Measurements from ENCODE around the gene C19orf33. TPM values are rescaled to one million over a fixed set of nuclear protein-coding genes. Genes with fewer than 3 reads are reported as not detected.

The C19orf33 gene
- total RNA-seq, 1 experiment from 2014 or later = not detected

DNA sequence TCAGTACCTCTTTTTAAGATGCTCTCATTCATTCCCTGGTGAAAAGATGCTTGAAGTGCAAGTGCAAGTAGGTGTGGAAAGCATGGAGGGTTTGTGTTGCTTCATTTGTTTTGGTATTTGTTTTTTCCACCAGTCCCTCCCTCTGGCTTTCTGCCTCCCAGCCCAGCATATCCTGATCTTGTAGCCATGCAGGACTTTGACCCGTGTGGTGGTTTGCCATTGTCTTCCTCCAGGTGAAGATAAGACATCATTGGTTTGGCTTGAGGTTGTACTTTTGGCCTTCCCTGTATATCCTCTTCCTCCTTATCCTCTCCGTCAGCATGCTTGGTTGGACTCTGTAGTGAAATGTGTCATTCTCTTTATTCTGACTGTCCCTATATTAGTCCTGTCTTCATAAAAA is 30.6 kb upstream of the C19orf33 start:
- DNase-seq (ENCODE audit: low spot score) = no peak
- Histone ChIP-seq H3K4me1 (ENCODE audit: insufficient read depth, low read length, poor library complexity, severe bottlenecking) (no peaks in the 10 kb centered on the region), H3K27me3 (replicated peaks; ENCODE audit: insufficient read depth, low read depth, low read length, poor library complexity) (no peaks in the 10 kb centered on the region), H3K4me3 (ENCODE audit: low read depth, low read length, poor library complexity, severe bottlenecking) (no peak overlapping the region), H3K36me3 (ENCODE audit: insufficient read depth, low read length, poor library complexity, severe bottlenecking) (no peaks in the 10 kb centered on the region), H3K27ac (ENCODE audit: low read depth, low read length, poor library complexity, severe bottlenecking) (no peak overlapping the region), H3K9me3 (ENCODE audit: low read depth, low read length, poor library complexity, severe bottlenecking) (no peaks in the 10 kb centered on the region)
- TF ChIP-seq, protein P1, sequence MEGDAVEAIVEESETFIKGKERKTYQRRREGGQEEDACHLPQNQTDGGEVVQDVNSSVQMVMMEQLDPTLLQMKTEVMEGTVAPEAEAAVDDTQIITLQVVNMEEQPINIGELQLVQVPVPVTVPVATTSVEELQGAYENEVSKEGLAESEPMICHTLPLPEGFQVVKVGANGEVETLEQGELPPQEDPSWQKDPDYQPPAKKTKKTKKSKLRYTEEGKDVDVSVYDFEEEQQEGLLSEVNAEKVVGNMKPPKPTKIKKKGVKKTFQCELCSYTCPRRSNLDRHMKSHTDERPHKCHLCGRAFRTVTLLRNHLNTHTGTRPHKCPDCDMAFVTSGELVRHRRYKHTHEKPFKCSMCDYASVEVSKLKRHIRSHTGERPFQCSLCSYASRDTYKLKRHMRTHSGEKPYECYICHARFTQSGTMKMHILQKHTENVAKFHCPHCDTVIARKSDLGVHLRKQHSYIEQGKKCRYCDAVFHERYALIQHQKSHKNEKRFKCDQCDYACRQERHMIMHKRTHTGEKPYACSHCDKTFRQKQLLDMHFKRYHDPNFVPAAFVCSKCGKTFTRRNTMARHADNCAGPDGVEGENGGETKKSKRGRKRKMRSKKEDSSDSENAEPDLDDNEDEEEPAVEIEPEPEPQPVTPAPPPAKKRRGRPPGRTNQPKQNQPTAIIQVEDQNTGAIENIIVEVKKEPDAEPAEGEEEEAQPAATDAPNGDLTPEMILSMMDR (conservative IDR thresholded peaks at IDR 0.05; ENCODE audit: low read depth, low read length) = no peak
- no peak for TF ChIP-seq EZH2 (IDR thresholded peaks at IDR 0.05; ENCODE audit: borderline replicate concordance, low read depth, low read length, poor library complexity, severe bottlenecking)
- BruUV-seq (replicated peaks) = no TSS peak
- ChIA-PET POLR2A (ENCODE audit: low non-redundant PET) (no interaction called here), CTCF (no interaction called here)
- intact Hi-C loops (cut with micrococcal nuclease; ENCODE audit: unreplicated experiment) = no loop called here

DNA sequence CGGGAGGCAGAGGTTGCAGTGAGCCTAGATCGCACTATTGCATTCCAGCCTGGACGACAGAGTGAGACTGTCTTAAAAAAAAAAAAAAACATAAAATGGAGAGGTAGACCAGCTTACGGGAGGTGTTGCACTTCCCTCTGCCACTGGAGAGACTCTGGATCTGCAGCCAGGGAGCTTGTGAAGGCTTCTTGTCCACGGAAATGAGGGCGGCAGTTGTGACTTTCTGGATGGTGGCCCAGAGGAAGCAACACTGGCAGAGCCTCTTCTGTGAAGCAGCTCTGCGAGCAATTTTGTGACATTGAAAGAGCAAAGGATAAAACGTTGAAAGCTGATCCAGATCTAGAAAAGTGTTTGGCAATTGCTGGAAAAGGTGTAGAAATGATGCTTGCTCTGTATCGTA is 29.3 kb upstream of the C19orf33 start:
- POLR2A ChIA-PET (ENCODE audit: low non-redundant PET) = no interaction called here
- intact Hi-C loops (cut with micrococcal nuclease; ENCODE audit: unreplicated experiment) = no loop called here
- Histone ChIP-seq H3K4me3 (ENCODE audit: low read depth, low read length, poor library complexity, severe bottlenecking) (no peak overlapping the region), H3K9me3 (ENCODE audit: low read depth, low read length, poor library complexity, severe bottlenecking) (no peaks in the 10 kb centered on the region), H3K27me3 (replicated peaks; ENCODE audit: insufficient read depth, low read depth, low read length, poor library complexity) (no peaks in the 10 kb centered on the region), H3K4me1 (ENCODE audit: insufficient read depth, low read length, poor library complexity, severe bottlenecking) (no peaks in the 10 kb centered on the region), H3K27ac (ENCODE audit: low read depth, low read length, poor library complexity, severe bottlenecking) (no peak overlapping the region), H3K36me3 (ENCODE audit: insufficient read depth, low read length, poor library complexity, severe bottlenecking) (no peaks in the 10 kb centered on the region)
- CTCF ChIA-PET = no interaction called here
- TF ChIP-seq EZH2 (IDR thresholded peaks at IDR 0.05; ENCODE audit: borderline replicate concordance, low read depth, low read length, poor library complexity, severe bottlenecking) = no peak
- TF ChIP-seq, protein P1 (conservative IDR thresholded peaks at IDR 0.05; ENCODE audit: low read depth, low read length) = no peak
- BruUV-seq (replicated peaks) = no TSS peak
- DNase-seq (ENCODE audit: low spot score) = no peak

DNA sequence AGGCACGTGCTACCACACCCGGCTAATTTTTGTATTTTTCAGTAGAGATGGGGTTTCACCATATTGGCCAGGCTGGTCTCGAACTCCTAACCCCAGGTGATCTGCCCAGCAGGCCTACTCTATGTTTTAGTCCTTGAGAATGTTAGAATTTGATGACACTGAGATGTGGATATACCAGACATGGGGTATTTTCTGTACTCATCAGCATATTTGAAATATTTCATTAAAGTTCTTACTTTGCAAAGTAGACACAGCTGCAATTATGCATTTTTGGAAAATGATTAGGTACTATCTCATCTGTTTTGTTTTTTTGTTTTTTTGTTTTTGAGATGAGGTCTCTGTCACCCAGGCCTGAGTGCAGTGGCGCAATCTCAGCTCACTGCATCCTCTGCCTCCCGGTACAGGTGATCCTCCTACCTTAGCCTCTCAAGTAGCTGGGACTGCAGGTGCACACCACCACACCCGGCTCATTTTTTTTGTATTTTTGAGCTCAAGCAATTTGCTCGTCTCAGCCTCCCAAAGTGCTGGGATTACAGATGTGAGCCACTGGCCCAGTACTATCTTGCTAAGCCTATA is 27.0 kb upstream of the C19orf33 start:
- ChIA-PET CTCF (no interaction called here), POLR2A (ENCODE audit: low non-redundant PET) (no interaction called here)
- Histone ChIP-seq H3K9me3 (ENCODE audit: low read depth, low read length, poor library complexity, severe bottlenecking) (no peaks in the 10 kb centered on the region), H3K27ac (ENCODE audit: low read depth, low read length, poor library complexity, severe bottlenecking) (no peak overlapping the region), H3K36me3 (ENCODE audit: insufficient read depth, low read length, poor library complexity, severe bottlenecking) (no peaks in the 10 kb centered on the region), H3K4me1 (ENCODE audit: insufficient read depth, low read length, poor library complexity, severe bottlenecking) (no peaks in the 10 kb centered on the region), H3K27me3 (replicated peaks; ENCODE audit: insufficient read depth, low read depth, low read length, poor library complexity) (no peaks in the 10 kb centered on the region), H3K4me3 (ENCODE audit: low read depth, low read length, poor library complexity, severe bottlenecking) (no peak overlapping the region)
- no peak for DNase-seq (ENCODE audit: low spot score)
- intact Hi-C loops (cut with micrococcal nuclease; ENCODE audit: unreplicated experiment) = no loop called here
- no TSS peak for BruUV-seq (replicated peaks)
- TF ChIP-seq EZH2 (IDR thresholded peaks at IDR 0.05; ENCODE audit: borderline replicate concordance, low read depth, low read length, poor library complexity, severe bottlenecking) = no peak

DNA sequence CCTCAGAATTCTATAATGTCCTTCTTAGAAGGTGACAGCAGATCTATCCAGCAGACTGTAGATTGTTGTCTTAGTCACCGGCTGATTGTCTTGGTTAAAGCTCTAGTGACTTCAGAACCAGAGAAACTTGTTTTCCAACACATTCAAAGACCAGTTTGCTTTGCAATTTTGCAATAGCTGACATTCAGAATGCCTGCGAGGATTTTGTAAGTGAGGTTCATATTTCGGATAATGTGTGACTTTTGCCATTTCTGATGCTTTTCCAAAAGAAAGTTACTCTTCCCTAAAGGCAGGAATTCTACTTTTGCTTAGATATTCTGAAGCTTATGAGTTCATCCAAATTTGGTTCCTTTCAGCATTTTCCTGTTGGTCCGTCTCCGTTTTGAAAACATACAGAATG is 26.5 kb upstream of the C19orf33 start:
- Histone ChIP-seq H3K9me3 (ENCODE audit: low read depth, low read length, poor library complexity, severe bottlenecking) (no peaks in the 10 kb centered on the region), H3K4me3 (ENCODE audit: low read depth, low read length, poor library complexity, severe bottlenecking) (no peak overlapping the region), H3K27ac (ENCODE audit: low read depth, low read length, poor library complexity, severe bottlenecking) (no peak overlapping the region), H3K4me1 (ENCODE audit: insufficient read depth, low read length, poor library complexity, severe bottlenecking) (no peaks in the 10 kb centered on the region), H3K27me3 (replicated peaks; ENCODE audit: insufficient read depth, low read depth, low read length, poor library complexity) (no peaks in the 10 kb centered on the region), H3K36me3 (ENCODE audit: insufficient read depth, low read length, poor library complexity, severe bottlenecking) (no peaks in the 10 kb centered on the region)
- no peak for DNase-seq (ENCODE audit: low spot score)
- POLR2A ChIA-PET (ENCODE audit: low non-redundant PET) = no interaction called here
- BruUV-seq (replicated peaks) = no TSS peak
- CTCF ChIA-PET = no interaction called here
- intact Hi-C loops (cut with micrococcal nuclease; ENCODE audit: unreplicated experiment) = no loop called here
- TF ChIP-seq, protein P1 (conservative IDR thresholded peaks at IDR 0.05; ENCODE audit: low read depth, low read length) = no peak
- no peak for TF ChIP-seq EZH2 (IDR thresholded peaks at IDR 0.05; ENCODE audit: borderline replicate concordance, low read depth, low read length, poor library complexity, severe bottlenecking)

Data from A673 (cell line).